Testis (tissue), 3 donors: ENCODE results near the gene SERPINB2. TPM values are rescaled to one million over a fixed set of nuclear protein-coding genes. Genes with fewer than 3 reads are reported as not detected.

Source experiments
- DNase-seq: peaks from one replicate; pipeline ENCODE4 v3.0.0-alpha.2; 2019
- H3K27ac ChIP-seq, 2 donors: fragments of 200-600 bp; sonication (generic); one replicate each; pipeline ENCODE4 v1.5.1; 2019
- H3K27me3 ChIP-seq: fragments of 200-600 bp; sonication (generic); one replicate; pipeline ENCODE4 v1.5.1; 2019
- H3K36me3 ChIP-seq: fragments of 200-600 bp; sonication (generic); one replicate; pipeline ENCODE4 v1.5.1; 2017; ENCODE audit warnings: low read depth; ENCODE audit errors: missing control alignments
- H3K4me1 ChIP-seq: fragments of 200-600 bp; sonication (generic); one replicate; pipeline ENCODE4 v1.5.1; 2019
- H3K4me3 ChIP-seq, 2 donors: fragments of 200-600 bp; sonication (generic); one replicate each; pipeline ENCODE4 v1.5.1; 2017 to 2019
- H3K9me3 ChIP-seq: fragments of 200-600 bp; sonication (generic); one replicate; pipeline ENCODE4 v1.5.1; 2017
- POLR2A ChIP-seq: fragments of 450-650 bp; IDR thresholded peaks from one replicate; pipeline ENCODE4 v1.6.1; 2017; ENCODE audit warnings: antibody characterized with exemption, mild to moderate bottlenecking, moderate library complexity
- WGBS, 2 donors: methylation state at CpG; one replicate each; pipeline ENCODE4 v1.1.5; 2018; 5-methylcytosine and 5-hydroxymethylcytosine counted together
- intact Hi-C: fragments of 100-400 bp; cut with DNase I; formaldehyde crosslinking; loops from one replicate; pipeline ENCODE4 v1.15.1; 2023; ENCODE audit warnings: low total_unique reads
- polyA plus RNA-seq: library from polyadenylated mRNA; stranded (reverse); fragments of 350-450 nt; fragmentation: Illumina TruSeq; extraction: RNeasy Lipid Tissue Mini Kit (QIAGEN cat#74804); gene quantifications from one replicate; pipeline ENCODE4 v1.2.3, GENCODE V29; 2014; ENCODE audit warnings: low read depth, low replicate concordance; ENCODE audit not compliant: insufficient read depth
- total RNA-seq, 2 donors: library from RNA; depleted of rRNA; stranded (reverse); fragments of >200 nt; gene quantifications; one replicate each; pipeline ENCODE4 v1.2.3, GENCODE V29; 2016
- TF ChIP-seq, protein P1 (sequence below), 3 experiments: fragments of 450-650 bp in 2 of 3; fragments of 200-600 bp in 1 of 3; sonication (generic) in 1 of 3; IDR thresholded peaks; one replicate each; pipeline ENCODE4 v1.5.1; 2016 to 2019; ENCODE audit warnings: antibody characterized with exemption in 3 of 3, mild to moderate bottlenecking in 2 of 3, moderate library complexity in 1 of 3

The SERPINB2 gene
- total and polyA plus RNA-seq, 3 donors from 2014 or later: not detected

DNA sequence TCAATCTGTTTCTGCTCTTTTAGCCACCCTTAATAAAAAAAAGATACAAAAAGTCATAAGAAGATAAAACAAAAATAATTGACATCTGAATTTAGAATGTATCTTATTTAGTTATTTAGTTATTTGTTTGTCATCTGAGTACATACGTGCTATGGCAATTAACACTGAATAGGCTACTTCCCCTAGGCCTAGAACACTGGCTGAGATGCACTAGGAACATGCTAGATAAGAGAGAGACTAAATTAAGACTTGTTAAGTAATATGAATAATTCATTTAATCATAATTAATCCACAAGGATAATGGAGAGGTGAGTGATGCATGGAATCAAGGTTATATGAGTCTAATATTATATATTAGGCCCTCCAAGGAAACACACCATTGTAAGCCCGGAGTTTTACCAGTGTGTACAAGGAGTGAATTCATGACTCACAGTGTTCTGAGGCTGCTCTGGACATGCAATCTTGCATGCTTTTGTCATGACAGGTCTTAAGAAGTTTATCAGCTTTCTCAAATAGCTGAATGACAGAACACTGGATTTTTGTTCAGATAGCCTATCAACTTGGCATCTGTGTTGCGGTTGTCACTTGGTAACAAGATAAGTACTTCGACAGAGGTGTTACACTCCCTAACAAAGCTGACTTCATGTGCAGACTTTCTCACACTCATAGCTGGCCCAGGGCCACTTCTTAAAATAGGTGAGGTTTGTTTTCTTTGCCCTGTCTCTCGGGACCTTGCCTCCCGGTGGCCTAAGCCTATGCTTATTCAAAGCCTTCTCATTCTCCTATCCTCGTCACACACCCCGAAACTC is 5.0 kb upstream of the SERPINB2 start:
- H3K4me1 ChIP-seq: no peaks in the 10 kb centered on the region
- no peak for DNase-seq
- intact Hi-C loops: no loop called here
- H3K27me3 ChIP-seq: no peaks in the 10 kb centered on the region
- H3K36me3 ChIP-seq: no peaks in the 10 kb centered on the region
- no peaks in the 10 kb centered on the region for H3K9me3 ChIP-seq
- WGBS, 2 donors: 68 to 78% methylated on average over 8 of the region's 8 CpGs
- no peak overlapping the region for H3K27ac ChIP-seq
- TF ChIP-seq, protein P1, sequence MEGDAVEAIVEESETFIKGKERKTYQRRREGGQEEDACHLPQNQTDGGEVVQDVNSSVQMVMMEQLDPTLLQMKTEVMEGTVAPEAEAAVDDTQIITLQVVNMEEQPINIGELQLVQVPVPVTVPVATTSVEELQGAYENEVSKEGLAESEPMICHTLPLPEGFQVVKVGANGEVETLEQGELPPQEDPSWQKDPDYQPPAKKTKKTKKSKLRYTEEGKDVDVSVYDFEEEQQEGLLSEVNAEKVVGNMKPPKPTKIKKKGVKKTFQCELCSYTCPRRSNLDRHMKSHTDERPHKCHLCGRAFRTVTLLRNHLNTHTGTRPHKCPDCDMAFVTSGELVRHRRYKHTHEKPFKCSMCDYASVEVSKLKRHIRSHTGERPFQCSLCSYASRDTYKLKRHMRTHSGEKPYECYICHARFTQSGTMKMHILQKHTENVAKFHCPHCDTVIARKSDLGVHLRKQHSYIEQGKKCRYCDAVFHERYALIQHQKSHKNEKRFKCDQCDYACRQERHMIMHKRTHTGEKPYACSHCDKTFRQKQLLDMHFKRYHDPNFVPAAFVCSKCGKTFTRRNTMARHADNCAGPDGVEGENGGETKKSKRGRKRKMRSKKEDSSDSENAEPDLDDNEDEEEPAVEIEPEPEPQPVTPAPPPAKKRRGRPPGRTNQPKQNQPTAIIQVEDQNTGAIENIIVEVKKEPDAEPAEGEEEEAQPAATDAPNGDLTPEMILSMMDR (IDR thresholded peaks at IDR 0.05): no peak
- TF ChIP-seq POLR2A: no peak
- H3K4me3 ChIP-seq: no peak overlapping the region

DNA sequence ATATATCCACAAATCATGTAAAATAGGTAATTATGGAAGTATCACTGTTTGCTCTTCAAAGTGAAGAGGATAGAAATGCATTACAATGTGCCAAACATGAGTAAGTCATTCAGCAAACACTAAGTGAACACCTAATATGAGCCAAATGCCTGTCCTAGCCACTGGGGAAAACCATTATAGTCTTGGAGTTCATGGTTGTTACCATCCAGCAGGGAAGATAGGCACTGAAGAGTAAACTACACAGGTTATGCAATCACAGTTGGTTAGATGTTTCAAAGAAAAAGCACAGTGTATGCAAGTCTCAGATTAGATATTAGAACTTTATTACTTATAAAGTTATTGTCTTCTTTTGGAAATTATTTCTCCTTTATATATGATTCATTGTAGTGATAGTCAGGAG is 3.9 kb upstream of the SERPINB2 start:
- intact Hi-C loops: no loop called here
- TF ChIP-seq POLR2A: no peak
- TF ChIP-seq, protein P1 (IDR thresholded peaks at IDR 0.05): no peak
- H3K4me3 ChIP-seq: no peak overlapping the region
- no peak overlapping the region for H3K27ac ChIP-seq
- no peaks in the 10 kb centered on the region for H3K27me3 ChIP-seq
- H3K9me3 ChIP-seq: no peaks in the 10 kb centered on the region
- no peaks in the 10 kb centered on the region for H3K4me1 ChIP-seq
- DNase-seq: no peak
- H3K36me3 ChIP-seq: no peaks in the 10 kb centered on the region

DNA sequence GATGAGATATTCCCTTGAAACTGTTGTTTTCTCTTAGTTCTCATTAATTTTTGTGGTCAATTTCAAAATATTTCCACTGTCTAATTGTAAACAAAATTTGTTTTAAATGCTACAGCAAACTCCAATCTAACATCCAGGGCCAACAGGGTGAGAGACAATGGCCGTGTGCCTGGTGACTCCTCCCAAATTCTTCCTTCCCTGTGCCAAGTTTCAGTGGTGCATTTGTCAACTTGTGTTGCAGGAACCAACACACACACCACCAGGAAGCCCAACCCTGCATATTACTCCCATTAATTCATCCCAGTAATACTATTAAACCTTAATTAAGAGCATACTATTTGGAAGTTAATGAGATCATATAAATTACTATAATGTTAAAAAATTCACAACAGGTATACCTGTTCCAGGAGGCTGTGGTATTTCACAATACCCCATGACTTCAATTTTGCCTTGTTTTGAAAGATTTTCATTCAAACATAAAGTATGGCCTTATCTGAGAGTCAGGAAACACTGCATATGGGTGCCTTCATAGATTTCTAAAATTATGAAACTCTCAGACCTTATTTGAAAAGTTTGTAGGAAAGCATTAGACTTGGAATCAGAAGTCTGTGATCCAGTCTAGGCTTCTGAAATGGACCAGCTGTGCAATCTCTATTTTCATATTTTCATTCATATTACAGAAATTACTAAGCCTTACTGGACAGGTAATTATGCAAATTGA is 1.1 kb downstream of the SERPINB2 start:
- Histone ChIP-seq H3K4me3 (no peak overlapping the region), H3K27ac (no peak overlapping the region), H3K36me3 (no peaks in the 10 kb centered on the region), H3K9me3 (no peaks in the 10 kb centered on the region), H3K4me1 (no peaks in the 10 kb centered on the region), H3K27me3 (no peaks in the 10 kb centered on the region)
- no peak for TF ChIP-seq POLR2A
- TF ChIP-seq, protein P1 (IDR thresholded peaks at IDR 0.05): no peak
- intact Hi-C loops: no loop called here
- no peak for DNase-seq
- 11 to 13% methylated on average over 1 of the region's 1 CpG for WGBS, 2 donors

DNA sequence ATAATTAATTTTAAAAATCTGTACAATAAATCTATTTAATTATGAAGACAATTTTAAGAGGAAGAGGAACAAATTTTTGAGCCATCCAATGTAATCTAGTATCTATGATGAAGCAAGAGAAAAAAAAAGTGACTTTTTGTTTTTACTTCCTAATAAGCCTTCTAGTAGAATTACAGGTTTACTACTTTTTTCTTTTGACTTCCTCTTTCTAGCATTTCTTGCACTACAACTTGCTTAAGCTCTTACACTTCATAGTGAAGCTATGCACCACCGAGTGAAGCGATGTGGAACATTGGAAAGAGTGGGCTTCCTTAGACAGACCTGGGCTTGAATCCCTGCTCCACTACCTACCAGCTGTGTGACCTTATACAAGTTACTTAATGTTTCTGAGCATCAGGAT is 2.1 kb downstream of the SERPINB2 start:
- H3K27me3 ChIP-seq: no peaks in the 10 kb centered on the region
- H3K4me3 ChIP-seq: no peak overlapping the region
- TF ChIP-seq POLR2A: no peak
- TF ChIP-seq, protein P1 (IDR thresholded peaks at IDR 0.05): no peak
- H3K4me1 ChIP-seq: no peaks in the 10 kb centered on the region
- no peaks in the 10 kb centered on the region for H3K9me3 ChIP-seq
- WGBS, 2 donors: 85 to 93% methylated on average over 2 of the region's 2 CpGs
- intact Hi-C loops: no loop called here
- no peak for DNase-seq
- no peak overlapping the region for H3K27ac ChIP-seq
- no peaks in the 10 kb centered on the region for H3K36me3 ChIP-seq
